ENCODE results near the gene TCEAL9. TPM values are rescaled to one million over a fixed set of nuclear protein-coding genes. Genes with fewer than 3 reads are reported as not detected.

The TCEAL9 gene
- total RNA-seq, 3 donors from 2014 or later: 20.9 to 29.6 (median 27.3) TPM

DNA sequence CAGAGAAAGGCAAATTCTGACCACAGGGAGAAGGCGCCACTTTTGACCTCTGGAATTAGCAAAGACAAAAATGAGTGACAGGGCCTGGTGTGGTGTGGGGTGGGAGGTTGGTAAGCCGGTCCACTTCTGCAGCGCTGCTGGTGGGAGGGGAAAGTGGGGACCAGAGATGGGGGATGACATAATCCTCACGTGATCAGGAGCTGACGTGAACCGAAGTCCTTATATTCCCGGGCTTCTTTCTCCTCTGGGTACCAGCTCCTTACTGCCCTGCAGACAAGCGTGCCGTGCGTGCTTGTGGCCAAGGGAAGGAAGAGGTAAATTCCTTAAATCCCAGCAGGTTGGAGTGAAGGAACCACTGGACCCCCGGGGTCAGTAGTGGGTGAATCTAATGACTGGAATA lies 26.3 kb upstream of the TCEAL9 start, which contains the start of gene TCEAL7:
TCEAL7 (plus strand) TSS at position 249 of the 400 bp plus-strand sequence. CDS start 1,165 bp downstream, outside the sequence.
- H3K4me1 ChIP-seq (ENCODE audit: low read depth): no peaks in the 10 kb centered on the region
- DNase-seq (peak in 1 of 3 donors; percentile 5), ATAC-seq (no peak)
- no peak within 1 kb of the TSS for H3K4me3 ChIP-seq
- TF ChIP-seq, protein P1, sequence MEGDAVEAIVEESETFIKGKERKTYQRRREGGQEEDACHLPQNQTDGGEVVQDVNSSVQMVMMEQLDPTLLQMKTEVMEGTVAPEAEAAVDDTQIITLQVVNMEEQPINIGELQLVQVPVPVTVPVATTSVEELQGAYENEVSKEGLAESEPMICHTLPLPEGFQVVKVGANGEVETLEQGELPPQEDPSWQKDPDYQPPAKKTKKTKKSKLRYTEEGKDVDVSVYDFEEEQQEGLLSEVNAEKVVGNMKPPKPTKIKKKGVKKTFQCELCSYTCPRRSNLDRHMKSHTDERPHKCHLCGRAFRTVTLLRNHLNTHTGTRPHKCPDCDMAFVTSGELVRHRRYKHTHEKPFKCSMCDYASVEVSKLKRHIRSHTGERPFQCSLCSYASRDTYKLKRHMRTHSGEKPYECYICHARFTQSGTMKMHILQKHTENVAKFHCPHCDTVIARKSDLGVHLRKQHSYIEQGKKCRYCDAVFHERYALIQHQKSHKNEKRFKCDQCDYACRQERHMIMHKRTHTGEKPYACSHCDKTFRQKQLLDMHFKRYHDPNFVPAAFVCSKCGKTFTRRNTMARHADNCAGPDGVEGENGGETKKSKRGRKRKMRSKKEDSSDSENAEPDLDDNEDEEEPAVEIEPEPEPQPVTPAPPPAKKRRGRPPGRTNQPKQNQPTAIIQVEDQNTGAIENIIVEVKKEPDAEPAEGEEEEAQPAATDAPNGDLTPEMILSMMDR (IDR thresholded peaks at IDR 0.05): no peak
- no peaks in the 10 kb centered on the region for H3K36me3 ChIP-seq (ENCODE audit: low read depth)
- intact Hi-C loops (cut with DNase I, micrococcal nuclease): no loop called here
- H3K9me3 ChIP-seq: no peaks in the 10 kb centered on the region

DNA sequence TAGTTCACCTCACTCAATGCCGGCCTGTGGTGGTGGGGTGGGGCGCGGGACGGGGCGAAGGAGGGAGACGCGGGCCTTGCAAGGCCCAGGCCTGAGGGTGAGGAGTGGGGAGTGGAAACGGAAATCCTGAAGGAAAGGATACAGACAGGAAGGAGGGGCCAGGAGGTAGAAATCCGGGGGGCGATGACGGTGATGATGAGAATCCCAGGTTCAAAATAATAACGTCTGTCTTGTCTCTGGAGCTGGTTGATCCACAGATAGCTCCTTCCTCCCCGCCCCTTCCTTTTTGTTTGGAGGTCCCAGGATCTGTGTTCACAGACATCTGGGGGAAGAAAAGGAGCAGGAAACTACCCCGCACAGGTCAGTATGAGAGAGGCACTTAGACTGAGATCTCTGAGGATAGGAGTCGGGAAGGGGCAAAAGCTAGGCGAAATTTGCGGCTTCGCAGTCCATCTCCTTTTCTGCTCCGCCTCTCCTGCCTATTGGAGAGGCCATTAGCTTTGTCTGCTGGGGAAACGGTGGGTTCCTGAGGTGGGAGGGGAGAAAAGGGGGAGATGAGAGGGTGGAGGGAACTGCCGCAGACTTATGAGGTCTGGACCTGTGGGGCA lies 25.5 kb upstream of the TCEAL9 start:
- Histone ChIP-seq H3K36me3 (ENCODE audit: low read depth) (no peaks in the 10 kb centered on the region), H3K4me3 (no peak overlapping the region), H3K9me3 (no peaks in the 10 kb centered on the region), H3K4me1 (ENCODE audit: low read depth) (no peaks in the 10 kb centered on the region)
- no peak for ATAC-seq
- DNase-seq: no peak
- intact Hi-C loops (cut with DNase I, micrococcal nuclease): no loop called here
- TF ChIP-seq, protein P1 (IDR thresholded peaks at IDR 0.05): no peak

DNA sequence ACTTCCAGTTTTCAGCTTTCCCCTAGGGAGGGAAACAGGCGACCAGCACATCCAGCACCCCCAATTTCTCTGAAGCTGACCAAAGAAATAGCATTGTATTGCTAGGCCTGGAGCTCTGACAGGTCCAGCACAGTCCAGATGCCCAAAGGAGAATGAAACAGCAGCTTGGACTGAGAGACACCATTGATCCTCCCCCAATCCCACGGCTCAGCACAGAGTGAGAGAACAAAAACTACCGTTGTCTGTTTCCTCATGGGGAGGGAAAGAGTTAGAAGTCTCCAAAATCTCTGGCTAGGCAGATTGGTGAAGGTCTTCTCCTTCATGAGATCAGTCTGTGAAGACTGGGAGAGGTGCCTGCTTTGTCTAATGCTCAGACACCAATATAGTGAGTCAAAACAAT lies 17.6 kb upstream of the TCEAL9 start:
- ATAC-seq (no peak), DNase-seq (no peak)
- intact Hi-C loops (cut with DNase I, micrococcal nuclease): no loop called here
- Histone ChIP-seq H3K4me1 (ENCODE audit: low read depth) (no peaks in the 10 kb centered on the region), H3K36me3 (ENCODE audit: low read depth) (no peaks in the 10 kb centered on the region), H3K9me3 (no peaks in the 10 kb centered on the region), H3K4me3 (no peak overlapping the region)
- TF ChIP-seq, protein P1 (IDR thresholded peaks at IDR 0.05): no peak

DNA sequence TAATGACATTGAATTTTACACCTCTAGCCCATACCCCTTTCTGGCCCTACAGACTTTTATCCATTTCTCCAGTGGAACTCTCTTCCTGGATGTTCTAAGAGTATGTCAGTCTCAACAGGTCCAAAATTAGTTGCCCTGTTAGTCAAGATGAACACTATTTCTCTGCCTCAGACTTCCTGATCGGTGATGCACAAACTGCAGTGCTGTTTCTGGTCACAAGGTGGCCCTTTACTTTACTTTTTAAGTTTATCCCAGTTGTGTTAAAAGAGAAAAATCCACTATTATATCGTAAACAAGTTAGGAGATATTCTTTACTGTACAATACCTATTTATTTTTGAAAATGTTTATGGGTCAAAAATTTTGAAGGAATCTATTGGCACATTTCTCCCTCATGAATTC lies 13.2 kb upstream of the TCEAL9 start:
- H3K4me3 ChIP-seq: no peak overlapping the region
- peak; percentile 54 for ATAC-seq
- intact Hi-C loops (cut with DNase I, micrococcal nuclease): loop anchor here (5.0 to 10.0 kb wide), 2 partner anchors 119 to 122 kb away; no protein-coding TSS in a partner anchor
- H3K4me1 ChIP-seq (ENCODE audit: low read depth): no peaks in the 10 kb centered on the region
- TF ChIP-seq, protein P1 (IDR thresholded peaks at IDR 0.05): peak; percentile 31
- DNase-seq: peak in 1 of 3 donors; percentile 70
- no peaks in the 10 kb centered on the region for H3K36me3 ChIP-seq (ENCODE audit: low read depth)
- no peaks in the 10 kb centered on the region for H3K9me3 ChIP-seq

DNA sequence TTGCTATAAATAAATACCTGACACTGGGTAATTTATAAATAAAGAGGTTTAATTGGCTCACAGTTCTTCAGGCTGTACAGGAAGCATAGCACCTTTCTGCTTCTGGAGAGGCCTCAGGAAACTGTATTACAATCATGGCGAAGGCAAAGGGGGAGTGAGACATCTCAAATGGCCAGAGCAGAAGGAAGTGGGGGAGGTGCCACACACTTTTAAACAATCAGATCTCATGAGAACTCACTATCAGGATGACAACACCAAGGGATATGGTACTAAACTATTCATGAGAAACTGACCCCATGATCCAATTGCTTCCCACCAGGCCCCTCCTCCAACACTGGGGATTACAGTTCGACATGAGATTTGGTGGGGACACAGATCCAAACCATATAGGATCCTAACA lies 11.7 kb upstream of the TCEAL9 start:
- no peak for DNase-seq
- intact Hi-C loops (cut with DNase I, micrococcal nuclease): loop anchor here (5.0 to 10.0 kb wide), 2 partner anchors 118 to 120 kb away; no protein-coding TSS in a partner anchor

More for the DNA sequence above, 11.7 kb upstream of the TCEAL9 start:
- H3K36me3 ChIP-seq (ENCODE audit: low read depth): no peaks in the 10 kb centered on the region
- ATAC-seq: no peak
- H3K4me1 ChIP-seq (ENCODE audit: low read depth): no peaks in the 10 kb centered on the region
- H3K4me3 ChIP-seq: no peak overlapping the region
- TF ChIP-seq, protein P1 (IDR thresholded peaks at IDR 0.05): no peak
- H3K9me3 ChIP-seq: no peaks in the 10 kb centered on the region
